CD8-positive, alpha-beta memory T cell (primary cell): ENCODE data around the gene RTTN. TPM values are rescaled to one million over a fixed set of nuclear protein-coding genes. Genes with fewer than 3 reads are reported as not detected.

Experiments
- polyA plus RNA-seq: library from polyadenylated mRNA; unstranded; fragments of 300-500 nt; fragmentation: Illumina TruSeq; gene quantifications from one replicate; pipeline ENCODE4 v1.2.3, GENCODE V29; 2021
- total RNA-seq, 2 experiments: library from RNA; stranded (reverse); gene quantifications; one replicate each; pipeline ENCODE4 v1.2.3, GENCODE V29; 2021

The RTTN gene
- total and polyA plus RNA-seq, 3 experiments from 2014 or later, result 3.2 to 26.6 (median 24.7) TPM

Other genes starting within 250 kb of the RTTN start
- gene SOCS6, start 83.4 kb upstream of the RTTN start, total RNA-seq, result 1 to 10 TPM; 1.0 to 1.2 TPM
- gene SOCS6, start 83.4 kb upstream of the RTTN start, polyA plus RNA-seq, result 0.25 TPM